Omental fat pad (tissue), 4 donors: Measurements from ENCODE around the gene AKAP5. TPM values are rescaled to one million over a fixed set of nuclear protein-coding genes. Genes with fewer than 3 reads are reported as not detected.

Experiments
- ATAC-seq: fragments of 150-250 bp; one replicate; pipeline ENCODE4 v1.9.1; 2016; ENCODE audit warnings: mild to moderate bottlenecking, moderate library complexity; ENCODE audit not compliant: low FRiP score
- DNase-seq: peaks from one replicate; pipeline ENCODE4 v3.0.0-alpha.2; 2019; ENCODE audit warnings: low spot score
- total RNA-seq, 4 donors: library from RNA; depleted of rRNA; stranded (reverse); fragments of >200 nt; gene quantifications; one replicate each; pipeline ENCODE4 v1.1.0, GENCODE V29; 2016
- TF ChIP-seq, protein P1 (sequence below), 3 donors: fragments of 450-650 bp; IDR thresholded peaks; one replicate each; pipeline ENCODE4 v1.5.1; 2016 to 2017; ENCODE audit warnings: antibody characterized with exemption in 3 of 3, mild to moderate bottlenecking in 3 of 3, moderate library complexity in 2 of 3

AKAP5 gene
- total RNA-seq, 4 donors from 2014 or later: 0.47 to 1.4 (median 0.66) TPM

DNA sequence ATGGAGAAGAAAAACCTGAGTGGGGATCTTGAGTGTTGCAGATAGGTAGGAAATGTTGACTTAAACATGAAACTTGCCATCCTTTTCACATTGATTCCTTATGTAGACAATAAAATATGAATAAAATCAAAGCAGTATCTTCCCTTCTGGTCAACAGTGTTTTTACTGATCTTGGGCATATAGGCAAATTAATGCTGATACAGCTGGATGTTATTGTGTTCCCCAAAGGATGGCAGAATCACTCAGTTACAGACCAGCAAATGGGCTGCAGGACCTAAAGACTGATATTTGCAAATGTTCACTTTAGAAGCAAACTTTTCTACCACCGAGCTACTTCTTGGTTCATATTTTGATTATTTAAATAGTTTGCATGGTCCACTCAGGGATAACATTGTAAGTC, 43.3 kb upstream of the AKAP5 start:
- no peak for DNase-seq
- ATAC-seq: no peak
- TF ChIP-seq, protein P1, sequence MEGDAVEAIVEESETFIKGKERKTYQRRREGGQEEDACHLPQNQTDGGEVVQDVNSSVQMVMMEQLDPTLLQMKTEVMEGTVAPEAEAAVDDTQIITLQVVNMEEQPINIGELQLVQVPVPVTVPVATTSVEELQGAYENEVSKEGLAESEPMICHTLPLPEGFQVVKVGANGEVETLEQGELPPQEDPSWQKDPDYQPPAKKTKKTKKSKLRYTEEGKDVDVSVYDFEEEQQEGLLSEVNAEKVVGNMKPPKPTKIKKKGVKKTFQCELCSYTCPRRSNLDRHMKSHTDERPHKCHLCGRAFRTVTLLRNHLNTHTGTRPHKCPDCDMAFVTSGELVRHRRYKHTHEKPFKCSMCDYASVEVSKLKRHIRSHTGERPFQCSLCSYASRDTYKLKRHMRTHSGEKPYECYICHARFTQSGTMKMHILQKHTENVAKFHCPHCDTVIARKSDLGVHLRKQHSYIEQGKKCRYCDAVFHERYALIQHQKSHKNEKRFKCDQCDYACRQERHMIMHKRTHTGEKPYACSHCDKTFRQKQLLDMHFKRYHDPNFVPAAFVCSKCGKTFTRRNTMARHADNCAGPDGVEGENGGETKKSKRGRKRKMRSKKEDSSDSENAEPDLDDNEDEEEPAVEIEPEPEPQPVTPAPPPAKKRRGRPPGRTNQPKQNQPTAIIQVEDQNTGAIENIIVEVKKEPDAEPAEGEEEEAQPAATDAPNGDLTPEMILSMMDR (IDR thresholded peaks at IDR 0.05): no peak

DNA sequence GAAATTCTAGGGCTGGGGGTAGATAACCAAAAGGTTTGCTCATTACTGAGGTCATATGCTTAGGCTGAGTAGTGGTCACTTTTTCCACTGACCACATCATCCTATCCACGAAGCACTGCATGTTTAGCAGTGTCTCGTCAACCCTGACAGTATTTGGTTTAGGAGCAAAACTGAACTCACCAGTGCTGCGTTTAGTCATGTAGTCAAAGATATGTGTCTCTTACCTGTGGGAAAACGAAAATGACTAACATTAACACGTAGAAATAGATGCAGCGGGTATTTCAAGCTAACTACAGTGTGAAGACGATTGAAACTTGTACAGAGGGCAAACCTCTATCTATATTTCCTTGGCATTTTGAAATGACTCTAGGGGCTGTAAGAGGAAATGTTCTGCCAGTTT, 42.5 kb upstream of the AKAP5 start:
- TF ChIP-seq, protein P1 (IDR thresholded peaks at IDR 0.05): no peak
- ATAC-seq (no peak), DNase-seq (no peak)

DNA sequence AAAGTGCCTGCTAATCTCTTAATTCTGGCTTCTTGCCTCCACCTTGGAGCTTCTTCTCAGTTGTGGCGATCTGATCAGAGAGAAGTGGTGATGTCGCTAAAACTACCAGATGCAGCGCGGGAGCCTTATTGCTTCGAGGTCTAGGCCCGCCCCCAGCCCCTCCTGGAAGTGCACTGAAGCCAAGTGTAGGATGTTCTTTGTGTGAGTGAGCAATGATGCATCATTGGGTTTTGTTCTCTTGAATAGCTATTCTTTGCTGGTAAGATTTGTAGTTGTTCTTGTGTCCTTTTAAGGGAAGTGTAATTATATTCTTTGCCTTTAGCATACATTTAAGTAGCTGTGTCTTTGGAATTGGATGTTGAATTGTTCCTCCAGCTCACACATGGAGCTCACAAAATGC, 41.3 kb upstream of the AKAP5 start:
- TF ChIP-seq, protein P1 (IDR thresholded peaks at IDR 0.05): no peak
- no peak for ATAC-seq

DNA sequence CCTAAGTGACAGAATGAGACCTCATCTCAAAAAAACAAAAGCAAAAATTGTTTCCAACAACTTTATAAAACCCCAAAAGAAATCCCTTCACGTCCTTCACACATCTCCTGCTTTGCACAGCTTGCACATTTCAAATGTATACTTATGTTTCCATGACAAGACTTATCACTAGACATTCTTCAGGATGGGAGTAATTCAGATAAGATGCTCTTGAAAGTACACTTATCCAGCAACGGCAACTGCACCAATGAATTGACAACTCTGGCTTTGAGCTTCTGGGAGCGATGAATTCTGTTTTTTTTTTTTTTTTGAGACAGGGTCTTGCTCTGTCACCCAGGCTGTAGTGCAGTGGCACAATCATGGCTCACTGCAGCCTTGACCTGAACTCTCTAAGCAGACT, 30.8 kb upstream of the AKAP5 start:
- TF ChIP-seq, protein P1 (IDR thresholded peaks at IDR 0.05): no peak
- ATAC-seq: no peak

More for the DNA sequence above, 41.3 kb upstream of the AKAP5 start:
- no peak for DNase-seq

DNA sequence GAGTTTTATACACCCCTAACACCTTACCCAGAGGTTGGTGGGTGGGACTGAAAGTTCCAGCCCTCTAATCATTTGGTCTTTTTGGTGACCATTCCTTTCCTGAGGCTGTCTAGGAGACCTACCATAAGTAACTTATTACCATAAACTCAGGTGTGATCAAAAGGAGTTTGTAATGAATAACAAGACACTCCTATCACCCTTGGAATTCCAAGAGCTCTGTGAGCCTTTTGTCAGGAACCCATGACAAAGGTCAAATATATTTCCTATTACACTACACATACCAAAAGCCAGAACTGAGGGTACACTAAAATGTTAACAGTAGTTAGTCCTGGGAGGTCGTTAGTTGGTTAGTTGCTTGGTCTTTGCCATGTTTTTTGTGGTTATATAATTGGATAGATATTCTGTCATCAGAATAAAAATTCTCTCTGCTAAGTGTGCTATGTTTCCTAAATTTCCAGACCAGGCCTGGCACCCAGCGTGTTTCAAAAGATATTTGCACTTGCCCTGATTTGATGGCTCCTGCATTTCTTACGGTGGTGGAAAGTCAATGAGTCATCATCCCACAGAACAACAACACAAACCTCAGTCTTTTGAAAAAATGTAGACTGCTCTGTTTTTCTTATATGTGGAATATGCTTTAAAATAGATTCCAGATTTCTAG, 27.0 kb upstream of the AKAP5 start:
- DNase-seq: no peak
- TF ChIP-seq, protein P1 (IDR thresholded peaks at IDR 0.05): no peak
- ATAC-seq: no peak

More for the DNA sequence above, 30.8 kb upstream of the AKAP5 start:
- DNase-seq: no peak

DNA sequence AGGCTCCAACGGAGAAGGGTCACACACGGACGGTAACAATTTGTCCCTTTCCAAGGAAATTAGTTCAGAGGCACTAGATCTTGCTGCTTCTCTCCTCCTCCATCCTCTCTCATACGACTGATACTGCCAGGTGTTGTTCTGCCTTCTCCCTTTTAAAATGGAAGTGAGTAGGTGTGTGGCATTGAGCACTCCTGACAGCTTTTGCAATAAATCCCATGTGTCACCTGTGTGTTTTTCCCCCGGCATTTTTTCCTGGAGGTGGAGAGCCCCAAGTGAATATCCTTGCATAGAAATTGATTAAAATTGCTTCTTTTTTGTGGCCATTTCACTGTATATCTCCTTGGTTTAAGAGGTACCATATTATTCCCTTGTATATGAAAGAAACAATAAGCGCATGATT, 26.2 kb upstream of the AKAP5 start:
- ATAC-seq (no peak), DNase-seq (no peak)
- TF ChIP-seq, protein P1 (IDR thresholded peaks at IDR 0.05): no peak

DNA sequence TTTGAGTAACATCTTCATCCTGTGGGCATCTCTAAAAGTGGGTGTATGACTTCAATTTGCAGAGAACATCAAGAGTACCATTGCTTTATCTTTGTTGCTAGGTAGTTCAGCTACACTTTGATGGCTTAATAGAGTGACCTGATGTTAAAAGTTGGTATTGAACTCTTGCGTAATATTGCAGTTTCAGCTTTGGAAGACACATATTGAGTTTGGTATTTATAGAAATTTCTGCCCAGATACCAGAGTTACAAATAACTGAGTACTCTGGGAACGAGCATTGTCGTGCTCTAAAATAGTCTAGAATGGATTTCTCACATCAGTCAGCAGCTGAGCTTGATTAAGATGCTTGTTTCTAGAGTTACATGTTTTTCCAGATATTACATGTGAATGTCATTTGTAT, 24.8 kb upstream of the AKAP5 start:
- TF ChIP-seq, protein P1 (IDR thresholded peaks at IDR 0.05): no peak
- DNase-seq (no peak), ATAC-seq (no peak)
